NCI-H1436 treated with DMSO at 0.1 percent for 48 hours (cell line): ENCODE data around the gene SPACA7.
"Not testable (repeated sequence)": the region's sequence is repeated elsewhere in the genome, so short reads cannot be mapped to it uniquely, and the experiment has no call there.

Experiments used
- DNase-seq: peaks from one replicate; lab custom pipeline; 2025; lab: John Stamatoyannopoulos, UW

The SPACA7 gene

DNA sequence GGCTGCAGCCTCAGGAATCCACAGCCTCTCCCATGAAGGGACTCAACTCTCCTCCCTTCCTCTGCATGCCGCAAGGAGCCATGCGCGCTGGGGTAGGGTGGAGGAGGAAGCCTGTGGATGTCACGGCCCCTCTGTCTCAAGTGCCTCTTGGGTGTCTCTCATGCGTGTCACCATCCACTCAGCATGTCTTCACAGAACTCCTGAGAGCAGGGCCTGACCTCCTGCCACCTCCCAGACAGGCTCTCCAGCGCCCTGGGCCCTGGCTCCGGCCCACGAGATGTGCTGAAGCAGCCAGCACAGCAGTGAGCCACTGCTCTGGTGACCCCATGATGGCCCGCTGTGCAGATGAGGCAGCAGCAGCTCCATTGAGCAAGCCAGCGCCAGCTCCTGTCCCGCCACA lies 25.9 kb upstream of the SPACA7 start:
- DNase-seq, result no peak

DNA sequence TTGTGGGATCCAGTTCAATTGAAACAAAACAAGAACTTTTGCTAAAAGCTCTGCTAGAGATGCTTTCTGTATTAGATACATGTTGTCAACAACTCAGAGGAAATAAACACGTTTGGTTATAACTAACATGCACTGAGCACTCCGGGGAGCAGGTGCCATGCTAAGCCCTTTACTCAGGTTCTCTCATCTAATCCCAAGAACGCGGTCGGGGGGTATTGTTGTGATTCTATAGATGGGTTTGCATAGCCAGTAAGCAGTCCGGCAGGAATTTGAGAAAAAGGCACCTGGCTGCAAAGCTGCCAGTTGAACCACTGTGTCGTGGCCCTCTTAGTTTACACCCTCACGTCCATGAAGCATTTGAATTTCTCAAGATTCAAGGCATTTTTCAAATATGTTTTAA lies 24.3 kb upstream of the SPACA7 start:
- no peak for DNase-seq

DNA sequence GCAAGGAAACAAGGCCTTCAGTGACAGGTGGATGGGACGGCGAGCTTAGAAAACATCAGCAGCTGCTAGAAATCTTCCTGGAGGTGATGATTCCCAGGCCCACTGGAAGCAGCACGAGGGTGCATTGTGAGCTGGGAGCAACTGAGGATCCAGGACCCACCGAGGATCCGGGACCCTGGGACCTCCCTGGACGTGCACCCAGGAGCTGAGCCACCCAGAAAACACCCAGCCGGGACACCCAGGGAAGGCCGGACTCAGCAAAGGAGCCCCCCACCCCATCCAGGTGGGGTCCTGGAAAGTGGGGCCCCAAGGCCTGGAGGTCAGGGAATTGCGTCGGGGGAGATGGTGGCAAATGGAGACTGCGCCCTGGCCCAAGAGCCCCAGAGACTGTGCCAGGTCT lies 22.3 kb upstream of the SPACA7 start:
- no peak for DNase-seq

DNA sequence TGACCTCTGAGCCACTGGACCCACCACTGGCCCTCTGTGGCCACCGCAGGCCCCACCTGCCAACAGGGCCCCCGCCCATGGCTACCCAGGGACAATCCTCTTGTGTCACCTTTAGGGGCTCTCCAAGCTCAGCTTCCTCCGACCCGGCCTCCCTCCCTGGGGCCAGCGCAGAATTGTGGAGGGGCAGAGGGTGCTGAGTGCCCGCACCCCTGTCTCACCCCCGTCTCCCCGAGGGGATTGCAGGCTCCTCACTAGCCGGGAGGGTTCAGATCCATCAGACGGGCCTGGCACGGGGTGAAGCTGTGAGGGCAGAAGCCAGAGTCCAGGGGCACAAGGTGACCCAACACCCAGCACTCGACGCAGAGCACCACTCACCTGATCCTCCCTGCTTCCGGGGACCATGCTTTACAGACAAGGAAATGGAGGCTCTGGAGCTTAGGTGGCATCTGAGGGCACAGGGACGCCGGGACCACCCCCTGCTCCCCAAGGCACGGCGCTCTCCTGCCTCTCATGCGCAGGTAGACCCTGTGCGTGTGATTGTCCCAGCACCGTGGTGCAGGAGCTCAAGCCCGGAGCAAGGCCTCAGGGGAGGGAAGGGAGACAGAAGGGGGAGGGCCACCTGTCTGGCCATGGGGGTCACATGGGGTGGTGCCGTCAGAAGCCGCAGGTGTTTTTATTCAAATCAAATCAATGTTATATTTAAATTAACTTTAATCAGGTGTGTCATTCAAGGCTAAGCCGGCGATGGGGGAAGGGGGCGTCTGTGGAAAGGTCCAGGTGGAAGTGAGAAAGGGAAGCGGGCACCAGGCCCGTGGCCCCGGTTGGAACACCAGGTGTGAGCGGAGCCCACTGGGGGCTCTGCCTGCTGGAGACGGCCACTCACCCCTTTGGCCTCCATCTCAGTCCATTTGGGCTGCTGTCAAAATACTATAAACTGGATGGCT lies 21.6 kb upstream of the SPACA7 start:
- no peak for DNase-seq

DNA sequence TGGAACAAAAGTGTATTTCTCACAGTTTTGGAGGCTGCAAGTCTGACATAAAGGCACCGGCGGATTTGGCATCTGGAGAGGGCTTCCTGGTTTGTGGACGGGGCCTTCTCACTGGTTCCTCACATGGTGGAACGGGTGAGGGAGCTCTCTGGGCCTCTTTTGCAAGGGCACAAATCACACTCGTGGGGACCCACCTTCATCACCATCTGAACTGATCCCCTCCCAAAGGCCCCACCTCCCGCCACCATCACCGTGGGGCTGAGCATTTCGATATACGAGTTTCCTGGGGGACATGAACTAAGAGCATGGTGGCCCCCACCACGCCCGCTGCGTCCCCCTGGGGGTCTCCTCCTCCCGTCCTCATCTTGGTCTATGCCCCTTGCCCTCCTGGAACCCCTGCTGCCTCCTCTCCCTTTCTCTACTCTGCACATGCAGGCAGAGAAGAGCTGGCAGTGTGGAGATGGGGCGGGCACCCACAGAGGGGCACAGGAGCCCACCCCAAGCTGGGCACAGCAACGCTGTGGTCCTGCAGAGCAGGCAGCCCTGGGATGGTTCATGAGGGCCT lies 20.8 kb upstream of the SPACA7 start:
- no peak for DNase-seq

DNA sequence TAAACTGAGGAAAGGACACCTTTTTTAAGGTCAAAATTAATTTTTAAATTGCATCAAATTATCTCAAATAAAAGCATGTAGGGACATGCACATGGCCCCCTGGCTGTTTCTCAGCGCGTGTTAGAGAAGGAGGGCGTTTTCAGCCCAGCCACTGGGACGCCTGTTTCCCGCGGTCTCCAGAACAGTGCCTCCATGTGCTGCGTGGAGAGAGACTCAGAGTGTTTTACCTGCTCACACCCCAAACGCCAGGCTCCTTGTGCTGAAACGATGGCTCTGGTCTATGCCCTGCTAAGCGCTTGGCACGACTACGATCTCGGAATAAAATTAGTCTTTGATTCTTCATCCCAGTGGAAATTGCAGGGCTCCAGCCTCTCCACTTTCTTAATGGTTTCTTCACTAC lies 20.0 kb upstream of the SPACA7 start:
- DNase-seq, result no peak

DNA sequence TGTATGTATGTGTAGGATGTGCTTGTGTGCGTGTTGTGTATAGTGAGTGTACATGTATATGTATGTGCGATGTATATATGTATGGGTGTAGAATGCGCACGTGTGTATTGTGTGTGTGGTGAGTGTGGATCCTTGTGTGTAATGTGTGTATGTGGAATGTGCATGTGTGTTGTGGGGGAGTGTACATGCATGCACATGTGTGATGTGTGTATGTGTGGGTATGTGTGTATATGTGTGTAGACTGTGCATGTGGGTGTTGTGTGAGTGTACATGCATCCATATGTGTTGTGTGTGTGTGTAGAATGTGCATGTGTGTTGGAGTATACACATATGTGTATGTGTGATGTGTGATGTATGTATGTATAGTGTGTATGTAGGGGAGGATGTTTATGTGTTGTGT lies 18.0 kb upstream of the SPACA7 start:
- DNase-seq, result no peak

DNA sequence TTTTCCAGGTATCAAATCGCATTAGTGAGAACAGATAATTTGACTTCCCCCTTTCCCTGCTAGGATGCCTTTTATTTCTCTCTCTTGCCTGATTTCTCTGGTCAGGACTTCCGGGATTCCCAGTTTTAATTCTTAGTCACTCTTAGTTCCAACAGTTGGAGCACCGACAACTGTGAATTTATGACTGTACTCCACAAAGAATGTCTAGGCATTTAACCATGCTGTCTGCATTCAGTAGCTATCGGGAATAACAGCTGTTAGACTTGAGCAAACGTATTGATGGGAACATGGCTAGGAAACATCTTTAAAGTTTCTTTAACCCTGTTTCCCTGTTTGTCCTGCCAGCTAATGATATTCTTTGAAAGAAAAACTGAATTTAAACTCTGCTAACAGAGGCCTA lies 14.1 kb upstream of the SPACA7 start:
- no peak for DNase-seq

DNA sequence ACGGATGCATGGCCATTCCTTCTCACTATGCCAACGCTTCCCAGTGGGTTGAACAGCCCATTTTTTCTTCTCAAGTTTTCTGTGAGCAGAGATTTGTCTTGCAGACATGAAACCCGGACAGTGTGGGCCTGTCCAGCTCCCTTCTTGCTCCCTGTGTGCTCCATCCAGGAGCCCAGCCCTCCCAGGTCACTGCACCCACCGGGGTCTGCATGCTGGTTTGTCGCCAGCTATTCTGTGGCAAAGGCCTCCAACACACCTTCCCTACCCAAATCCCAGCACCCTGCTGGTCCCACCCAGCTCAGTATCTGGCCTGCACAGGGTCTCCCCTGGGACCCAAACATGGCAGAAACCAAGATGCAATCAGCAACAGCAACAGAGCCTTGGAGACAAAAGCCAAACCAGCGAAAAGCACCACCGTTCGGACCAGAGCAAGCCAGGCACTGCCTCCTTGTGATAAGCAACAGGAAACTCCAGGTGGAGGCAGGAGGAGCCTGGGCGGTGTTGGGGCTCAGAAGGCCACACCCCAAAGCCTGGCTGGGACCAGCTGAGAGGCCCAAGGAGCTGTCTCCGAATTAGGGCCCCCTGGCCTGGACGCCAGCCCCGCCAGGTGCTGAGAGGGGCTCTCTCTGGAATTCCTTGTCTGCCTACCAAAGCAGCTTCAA lies 12.2 kb upstream of the SPACA7 start:
- no peak for DNase-seq

DNA sequence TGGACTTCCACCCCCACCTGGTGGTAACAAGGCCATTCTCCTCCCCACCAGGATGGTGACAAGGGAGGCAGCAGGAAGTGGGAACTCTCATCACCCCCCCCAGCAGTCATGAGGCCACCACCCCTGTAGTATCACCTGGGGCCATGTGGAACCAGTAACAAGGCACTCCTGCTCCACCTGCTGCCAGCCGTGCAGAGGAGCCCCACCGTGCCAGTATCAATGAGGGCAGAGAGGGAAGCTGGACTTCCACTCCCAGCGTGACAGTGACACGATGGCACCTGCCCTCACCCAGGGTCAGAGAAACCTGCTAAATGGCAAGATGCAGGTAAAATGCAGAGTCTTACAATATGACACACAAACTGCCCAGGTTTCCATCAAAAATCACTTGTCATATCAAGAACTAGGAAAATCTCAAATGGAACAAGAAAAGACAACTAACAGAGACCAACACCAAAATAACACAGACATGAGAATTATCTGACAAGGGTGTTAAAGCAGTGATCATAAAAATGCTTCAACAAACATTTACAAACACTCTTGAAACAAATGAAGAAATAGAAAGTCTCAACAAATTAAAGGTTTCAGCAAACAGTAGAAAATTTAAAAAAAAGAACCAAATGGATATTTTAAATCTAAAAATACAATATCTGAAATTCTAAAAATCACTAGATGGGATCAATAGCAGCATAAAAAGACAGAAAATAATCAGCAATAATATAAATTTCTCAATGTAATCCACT lies 9.1 kb upstream of the SPACA7 start:
- no peak for DNase-seq

DNA sequence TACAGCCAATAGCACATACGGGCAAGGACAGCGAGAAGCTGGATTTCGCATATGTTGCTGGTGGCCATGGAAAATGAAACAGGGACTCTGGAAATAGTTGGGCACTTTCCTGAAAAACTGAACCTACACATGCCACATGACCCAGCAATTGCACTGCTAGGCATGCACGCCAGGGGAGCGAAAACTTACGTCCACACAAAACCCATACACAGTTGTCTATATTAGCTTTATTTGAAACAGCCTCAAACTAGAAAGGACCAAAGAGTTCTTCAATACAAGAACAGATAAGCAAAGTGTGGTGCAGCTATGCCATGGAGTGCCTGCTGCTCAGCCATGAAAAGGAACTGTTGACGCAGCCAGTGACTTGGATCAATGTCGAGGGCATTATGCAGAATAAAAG lies 7.3 kb upstream of the SPACA7 start:
- no peak for DNase-seq

DNA sequence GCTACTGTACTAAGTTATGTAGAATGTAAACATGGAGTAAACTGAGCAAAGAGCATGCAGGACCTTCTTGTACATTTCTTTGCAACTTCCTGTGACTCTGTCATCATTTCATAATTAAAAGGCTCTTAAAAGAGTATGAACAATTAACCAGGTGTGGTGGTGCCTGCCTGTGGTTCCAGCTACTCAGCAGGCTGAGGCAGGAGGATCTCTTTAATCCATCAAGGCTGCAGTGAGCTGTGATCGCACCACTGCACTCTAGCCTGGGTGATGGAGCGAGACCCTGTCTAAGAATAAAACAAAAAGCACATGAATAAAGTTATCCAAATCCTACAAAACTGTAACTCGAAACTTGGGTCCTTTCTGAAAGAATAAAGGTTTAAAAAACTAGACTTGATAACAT lies 5.8 kb upstream of the SPACA7 start:
- no peak for DNase-seq

DNA sequence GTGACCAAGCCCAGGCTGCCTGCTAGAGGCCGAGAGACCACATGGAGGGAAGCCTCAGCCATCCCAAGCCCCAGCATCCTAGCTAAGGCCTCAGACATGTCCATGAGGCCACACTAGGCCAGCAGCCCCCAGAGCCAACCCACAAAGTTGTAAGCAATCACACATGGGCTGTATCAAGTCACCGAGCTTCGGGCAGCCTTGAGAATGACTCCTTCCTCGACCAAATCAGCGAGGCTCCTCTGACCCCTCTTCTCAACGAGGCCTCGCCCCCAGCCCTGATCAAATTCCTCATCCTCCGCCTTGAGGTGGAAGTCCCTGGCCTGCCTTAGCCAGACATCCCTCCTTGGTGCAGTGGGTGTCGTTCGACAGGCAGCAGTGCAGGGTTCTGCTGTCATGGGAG lies 1.9 kb upstream of the SPACA7 start:
- DNase-seq, result no peak

DNA sequence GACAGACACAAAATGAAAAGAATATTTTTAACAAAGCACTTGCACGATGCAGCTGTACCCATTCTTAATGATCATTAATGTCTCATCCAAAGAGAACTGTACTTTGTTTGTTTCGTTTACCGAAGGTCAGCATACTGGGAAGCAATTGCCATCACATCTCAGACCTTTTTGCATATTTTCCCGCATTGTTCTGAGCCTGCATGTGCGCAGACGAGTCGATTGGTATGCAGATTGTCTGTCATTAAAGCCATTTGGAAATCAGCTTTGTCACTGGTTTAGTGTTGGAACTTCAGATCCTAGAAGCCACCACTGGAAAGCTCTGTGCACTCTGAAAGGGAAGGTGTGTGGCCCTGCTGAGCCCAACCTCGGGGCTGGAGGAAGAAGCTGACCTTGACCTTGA lies 15.6 kb downstream of the SPACA7 start:
- DNase-seq, result no peak

DNA sequence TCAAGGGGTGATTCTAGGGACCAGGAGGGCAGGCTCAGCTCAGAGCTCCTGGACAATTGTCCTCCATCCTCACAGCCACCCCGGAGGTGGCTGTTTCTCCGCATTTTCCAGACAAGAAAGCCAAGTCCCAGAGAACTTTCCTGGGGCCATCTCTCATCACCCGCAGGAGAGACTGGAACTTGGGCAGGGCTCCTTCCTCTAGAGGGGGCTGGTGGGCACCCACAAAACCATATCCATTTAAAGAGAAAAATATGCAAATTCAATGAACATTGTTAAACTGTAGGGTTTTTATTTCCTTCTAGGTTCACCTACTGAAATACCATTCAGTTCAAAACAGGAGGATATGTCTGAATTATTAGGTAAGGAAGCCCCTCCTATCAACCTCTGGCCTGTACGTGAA lies 16.6 kb downstream of the SPACA7 start:
- DNase-seq, result no peak

DNA sequence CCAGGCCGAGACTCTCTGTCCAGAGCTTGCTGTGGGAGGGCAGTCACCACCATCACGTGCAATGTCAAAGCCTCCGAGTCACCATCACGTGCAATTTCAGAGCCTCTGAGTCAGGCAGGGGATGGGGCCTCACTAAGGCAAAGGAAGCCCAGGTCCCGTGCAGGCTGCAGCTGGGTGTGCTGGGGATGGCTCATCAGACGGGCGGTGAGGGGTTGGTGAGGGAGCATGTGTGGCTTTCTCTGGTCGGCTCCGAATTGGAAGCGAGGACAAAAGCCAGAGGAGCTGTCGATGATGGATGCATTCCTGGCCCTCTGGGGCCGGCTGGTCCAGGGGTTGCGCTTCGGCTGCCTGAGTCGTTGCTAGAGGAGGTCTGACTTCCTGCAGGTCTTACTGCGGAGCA lies 18.9 kb downstream of the SPACA7 start:
- not testable (repeated sequence) for DNase-seq

DNA sequence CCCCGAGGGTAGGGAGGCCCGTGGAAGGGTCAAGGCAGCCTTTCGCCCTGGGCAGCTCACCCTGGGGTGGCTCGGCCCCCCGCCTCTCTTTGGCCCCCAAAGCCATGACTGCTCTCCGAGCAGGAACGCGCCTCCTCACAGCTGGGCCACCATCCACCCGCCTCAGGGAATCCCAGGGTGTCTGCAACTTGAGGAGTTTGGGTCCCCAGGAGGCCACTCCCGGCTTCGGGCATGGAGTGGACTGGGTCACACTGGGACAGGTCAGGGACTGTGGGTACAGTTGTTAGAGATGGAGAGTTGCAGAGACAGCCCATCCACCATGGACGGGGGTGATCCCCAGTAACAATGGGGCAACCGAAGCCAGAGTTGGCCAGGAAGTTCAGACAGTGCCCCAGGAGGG lies 19.8 kb downstream of the SPACA7 start:
- DNase-seq, result not testable (repeated sequence)

DNA sequence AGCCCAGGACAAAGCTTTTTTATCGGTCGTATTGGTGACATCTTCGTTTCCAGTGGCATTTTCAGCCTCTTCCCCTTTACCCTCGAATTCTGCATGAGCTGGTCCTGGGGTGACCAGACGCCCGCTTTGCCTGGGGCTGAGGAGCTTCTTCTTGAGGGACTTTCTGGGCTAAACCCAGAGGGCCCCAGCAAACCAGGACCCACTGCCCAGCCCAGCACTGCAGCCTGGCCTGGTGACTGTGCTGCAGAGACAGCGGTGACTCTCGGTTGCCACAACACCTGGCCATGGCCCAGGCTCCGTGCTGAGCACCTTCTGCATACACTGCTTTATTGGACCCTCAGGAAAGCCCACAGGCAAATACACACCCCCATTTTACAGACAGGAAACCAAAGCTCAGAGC lies 21.0 kb downstream of the SPACA7 start:
- no peak for DNase-seq

DNA sequence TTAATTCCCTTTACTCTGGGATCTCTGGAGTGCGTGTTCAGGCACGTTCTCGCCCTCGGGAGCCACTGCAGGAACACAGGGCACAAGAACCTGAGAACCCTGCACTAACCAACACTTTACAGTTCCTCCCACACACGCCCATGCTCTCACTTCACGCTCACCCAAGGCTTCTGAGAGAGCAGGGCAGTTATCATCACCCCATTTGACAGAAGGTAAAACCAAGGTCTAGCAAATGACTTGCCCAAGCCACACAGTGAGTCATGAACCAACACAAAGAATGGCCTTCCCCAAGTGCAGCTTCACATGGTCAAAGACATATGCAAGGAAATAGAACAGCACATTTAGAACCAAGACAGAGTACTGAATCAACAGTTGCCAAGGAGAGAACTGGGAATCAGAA lies 22.2 kb downstream of the SPACA7 start:
- not testable (repeated sequence) for DNase-seq

DNA sequence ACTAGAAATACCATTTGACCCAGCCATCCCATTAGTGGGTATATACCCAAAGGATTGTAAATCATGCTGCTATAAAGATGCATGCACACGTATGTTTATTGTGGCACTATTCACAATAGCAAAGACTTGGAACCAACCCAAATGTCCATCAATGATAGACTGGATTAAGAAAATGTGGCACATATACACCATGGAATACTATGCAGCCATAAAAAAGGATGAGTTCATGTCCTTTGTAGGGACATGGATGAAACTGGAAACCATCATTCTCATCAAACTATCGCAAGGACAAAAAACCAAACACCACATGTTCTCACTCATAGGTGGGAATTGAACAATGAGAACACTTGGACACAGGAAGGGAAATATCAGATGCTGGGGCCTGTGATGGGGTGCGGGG lies 33.7 kb downstream of the SPACA7 start:
- DNase-seq, result not testable (repeated sequence)

DNA sequence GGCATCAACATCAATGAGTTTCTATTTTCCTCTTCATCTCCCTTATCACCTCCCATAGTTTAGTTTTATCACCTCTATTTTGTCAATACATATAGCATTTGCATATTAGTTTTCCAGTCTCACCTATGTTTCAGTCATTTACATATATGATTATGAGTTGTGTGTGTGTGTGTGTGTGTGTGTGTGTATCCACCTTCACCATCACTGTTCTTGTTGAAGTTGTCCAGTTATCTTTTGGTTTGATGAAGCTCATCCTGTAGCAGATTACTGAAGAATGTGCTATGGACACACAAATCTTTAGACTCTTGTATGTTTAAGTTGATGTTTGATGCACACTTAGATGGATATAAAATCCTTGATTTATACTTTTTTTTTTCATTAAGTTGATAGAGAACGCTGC lies 40.5 kb downstream of the SPACA7 start:
- DNase-seq, result no peak

DNA sequence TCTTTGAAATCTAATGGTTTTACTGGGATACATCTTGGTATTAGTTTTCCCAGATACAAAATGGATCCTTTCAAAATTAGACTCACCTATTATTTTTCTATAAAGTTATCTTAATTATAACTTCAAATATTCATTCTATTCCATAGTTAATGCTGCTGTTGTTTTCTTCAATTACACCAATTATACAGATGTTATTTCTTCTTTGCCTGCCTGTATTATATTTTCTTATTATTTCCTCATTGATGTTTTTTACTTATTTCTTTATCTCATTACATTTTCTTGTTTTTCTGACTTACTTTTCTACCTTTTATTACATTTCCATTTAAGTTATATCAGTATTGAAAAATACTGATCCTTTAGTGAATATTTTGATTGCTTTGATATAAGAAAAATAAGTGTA lies 40.9 kb downstream of the SPACA7 start:
- DNase-seq, result no peak

DNA sequence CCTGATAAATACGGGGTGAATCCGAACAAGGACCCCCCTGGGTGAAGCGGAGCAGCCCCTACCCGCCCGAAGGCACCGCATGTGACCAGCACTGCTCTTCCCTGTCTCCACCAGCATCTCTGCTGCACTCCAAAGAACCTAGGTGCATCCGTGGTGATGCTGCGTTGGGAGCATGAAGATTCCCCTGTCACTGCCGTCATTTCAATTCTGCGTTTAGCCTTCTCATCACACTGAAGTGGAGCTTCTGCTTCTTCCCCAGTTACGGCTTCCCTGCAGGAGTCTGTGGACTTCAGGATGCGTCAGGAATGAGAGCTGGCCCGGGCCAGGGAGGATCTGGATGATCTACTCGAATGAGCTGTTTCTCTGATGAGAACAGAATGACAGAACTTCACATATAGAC lies 47.9 kb downstream of the SPACA7 start:
- no peak for DNase-seq
